H1 (cell line): ENCODE measurements around the gene TMPRSS4. TPM values are rescaled to one million over a fixed set of nuclear protein-coding genes. Genes with fewer than 3 reads are reported as not detected.

Experiments
- CHD2 ChIP-seq: IDR thresholded peaks from 2 replicates; pipeline ENCODE4 v1.6.1; 2012; ENCODE audit warnings: low read length, improper control_type of control experiment
- KDM5A ChIP-seq: fragments of 200-600 bp; IDR thresholded peaks from 2 replicates; pipeline ENCODE4 v1.7.1; 2012; ENCODE audit warnings: mild to moderate bottlenecking, low read length, inconsistent platforms, mixed read lengths
- TCF12 ChIP-seq: IDR thresholded peaks from 2 replicates; pipeline ENCODE4 v1.6.1; 2011; ENCODE audit warnings: low read depth, mild to moderate bottlenecking, low read length
- polyA plus RNA-seq, 7 experiments: library from polyadenylated mRNA; depleted of rRNA in 3 of 7; stranded (reverse) in 5 of 7; unstranded in 2 of 7; fragments of >200 nt in 5 of 7; fragments of 200-250 nt in 2 of 7; gene quantifications; 1 replicate in 5 of 7; 2 replicates in 1 of 7; 4 replicates in 1 of 7; pipeline versions ENCODE4 v1.2.1 to v1.2.3, GENCODE V29; 2011 to 2013; ENCODE audit warnings: missing spikeins in 2 of 7, mixed read lengths in 2 of 7
- total RNA-seq: library from RNA; stranded (reverse); fragmentation: NEBNext Ultra II Directional; extraction: Animal tissue kit (Norgen Biotek cat#: 25700); gene quantifications from 2 replicates; pipeline ENCODE4 v1.2.1, GENCODE V29; 2021
- TF ChIP-seq, protein P1 (sequence below): IDR thresholded peaks from 2 replicates; pipeline ENCODE4 v1.6.1; 2012; ENCODE audit warnings: low read length, inconsistent platforms

Gene TMPRSS4
- total and polyA plus RNA-seq, 2 of the 8 experiments (the other 6 are each of a cell fraction or from before 2014, with no cell fraction given), result 0.11 to 0.58 TPM

GRCh38 chr11:118163494-118163893 lies 86.6 kb downstream of the TMPRSS4 start (continued):
- TF ChIP-seq, protein P1, sequence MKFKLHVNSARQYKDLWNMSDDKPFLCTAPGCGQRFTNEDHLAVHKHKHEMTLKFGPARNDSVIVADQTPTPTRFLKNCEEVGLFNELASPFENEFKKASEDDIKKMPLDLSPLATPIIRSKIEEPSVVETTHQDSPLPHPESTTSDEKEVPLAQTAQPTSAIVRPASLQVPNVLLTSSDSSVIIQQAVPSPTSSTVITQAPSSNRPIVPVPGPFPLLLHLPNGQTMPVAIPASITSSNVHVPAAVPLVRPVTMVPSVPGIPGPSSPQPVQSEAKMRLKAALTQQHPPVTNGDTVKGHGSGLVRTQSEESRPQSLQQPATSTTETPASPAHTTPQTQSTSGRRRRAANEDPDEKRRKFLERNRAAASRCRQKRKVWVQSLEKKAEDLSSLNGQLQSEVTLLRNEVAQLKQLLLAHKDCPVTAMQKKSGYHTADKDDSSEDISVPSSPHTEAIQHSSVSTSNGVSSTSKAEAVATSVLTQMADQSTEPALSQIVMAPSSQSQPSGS, result no peak
- TF ChIP-seq CHD2 (no peak), KDM5A (no peak), TCF12 (no peak)
